NT2/D1 (cell line): ENCODE results near the gene NLGN1.

Experiments used
- DNase-seq: peaks from one replicate; pipeline ENCODE4 v3.0.0-alpha.2; 2011; ENCODE audit warnings: low read depth, low spot score
- H3K27me3 ChIP-seq: 2 replicates; pipeline ENCODE4 v1.6.0; 2011; ENCODE audit warnings: mild to moderate bottlenecking; ENCODE audit not compliant: insufficient read length, insufficient read depth
- H3K36me3 ChIP-seq: 2 replicates; pipeline ENCODE4 v1.6.1; 2011; ENCODE audit warnings: mild to moderate bottlenecking, low read length, mixed read lengths; ENCODE audit not compliant: insufficient read depth, insufficient read length
- H3K4me1 ChIP-seq: 2 replicates; pipeline ENCODE4 v1.5.1; 2011; ENCODE audit not compliant: insufficient read depth, insufficient read length
- H3K4me3 ChIP-seq: 2 replicates; pipeline ENCODE4 v1.5.1; 2011; ENCODE audit warnings: low read depth; ENCODE audit not compliant: insufficient read length
- H3K9ac ChIP-seq: 2 replicates; pipeline ENCODE4 v1.6.0; 2011; ENCODE audit warnings: low read depth; ENCODE audit not compliant: insufficient read length
- H3K9me3 ChIP-seq: 2 replicates; pipeline ENCODE4 v1.5.1; 2011; ENCODE audit warnings: mild to moderate bottlenecking, low read length; ENCODE audit not compliant: insufficient read depth
- SUZ12 ChIP-seq: IDR thresholded peaks from 2 replicates; pipeline ENCODE4 v1.6.1; 2011; ENCODE audit not compliant: insufficient read length, insufficient read depth; ENCODE audit errors: extremely low read depth
- YY1 ChIP-seq: IDR thresholded peaks from 2 replicates; pipeline ENCODE4 v1.6.1; 2011; ENCODE audit not compliant: insufficient read length, insufficient read depth
- ZNF274 ChIP-seq: IDR thresholded peaks from 2 replicates; pipeline ENCODE4 v1.6.1; 2011; ENCODE audit warnings: mild to moderate bottlenecking, low read depth, low read length

Gene NLGN1

GRCh38 chr3:173901649-173902048 lies 504.1 kb downstream of the NLGN1 start:
- no peak overlapping the region for H3K4me3 ChIP-seq
- H3K9me3 ChIP-seq = no peaks in the 10 kb centered on the region
- H3K9ac ChIP-seq = no peak overlapping the region
- TF ChIP-seq YY1 (no peak), SUZ12 (no peak)
- H3K4me1 ChIP-seq = no peaks in the 10 kb centered on the region
- H3K36me3 ChIP-seq = no peaks in the 10 kb centered on the region
- no peak for DNase-seq
- no peaks in the 10 kb centered on the region for H3K27me3 ChIP-seq

GRCh38 chr3:173902401-173902800 lies 504.9 kb downstream of the NLGN1 start:
- Histone ChIP-seq H3K9ac (no peak overlapping the region), H3K4me3 (no peak overlapping the region), H3K27me3 (no peaks in the 10 kb centered on the region), H3K9me3 (no peaks in the 10 kb centered on the region), H3K36me3 (no peaks in the 10 kb centered on the region), H3K4me1 (no peaks in the 10 kb centered on the region)
- TF ChIP-seq SUZ12 (no peak), ZNF274 (no peak), YY1 (no peak)
- DNase-seq = no peak

- Histone ChIP-seq H3K36me3 (no peaks in the 10 kb centered on the region), H3K27me3 (no peaks in the 10 kb centered on the region), H3K9me3 (no peaks in the 10 kb centered on the region), H3K4me1 (no peaks in the 10 kb centered on the region), H3K4me3 (no peak overlapping the region), H3K9ac (no peak overlapping the region)
- no peak for DNase-seq
- no peak for TF ChIP-seq ZNF274
- no peak for TF ChIP-seq YY1
- no peak for TF ChIP-seq SUZ12
Measured at GRCh38 chr3:173902871-173903270, 505.3 kb downstream of the NLGN1 start.

GRCh38 chr3:173905381-173905780 lies 507.8 kb downstream of the NLGN1 start:
- Histone ChIP-seq H3K4me1 (no peaks in the 10 kb centered on the region), H3K36me3 (no peaks in the 10 kb centered on the region), H3K9me3 (no peaks in the 10 kb centered on the region), H3K27me3 (no peaks in the 10 kb centered on the region), H3K4me3 (no peak overlapping the region), H3K9ac (no peak overlapping the region)
- TF ChIP-seq SUZ12 = no peak
- TF ChIP-seq YY1 = no peak
- no peak for TF ChIP-seq ZNF274
- no peak for DNase-seq

DNA sequence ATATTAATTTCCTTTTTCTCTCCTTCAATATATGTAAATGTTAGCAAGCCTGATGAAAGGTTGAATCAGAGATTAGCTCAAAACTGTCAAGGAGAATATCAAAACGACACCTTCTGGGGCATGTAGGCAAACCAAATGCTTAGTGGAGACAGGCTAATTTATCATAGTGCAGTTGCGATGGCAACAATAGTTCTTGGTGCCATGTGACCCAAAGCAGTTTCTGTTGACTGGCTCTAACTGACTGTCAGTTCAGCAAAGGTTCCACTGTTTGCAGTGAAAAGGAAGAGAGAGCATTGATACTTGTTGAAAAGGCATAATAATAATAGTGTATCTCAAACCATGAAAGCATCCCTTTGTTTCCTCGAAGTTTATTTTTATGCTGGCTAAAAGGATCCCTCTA lies 513.9 kb downstream of the NLGN1 start:
- TF ChIP-seq SUZ12 (no peak), ZNF274 (no peak), YY1 (no peak)
- H3K4me3 ChIP-seq = no peak overlapping the region
- H3K9ac ChIP-seq = no peak overlapping the region
- H3K9me3 ChIP-seq = no peaks in the 10 kb centered on the region
- H3K4me1 ChIP-seq = no peaks in the 10 kb centered on the region
- H3K27me3 ChIP-seq = no peaks in the 10 kb centered on the region
- DNase-seq = no peak
- H3K36me3 ChIP-seq = no peaks in the 10 kb centered on the region

GRCh38 chr3:173912126-173912525 lies 514.6 kb downstream of the NLGN1 start:
- Histone ChIP-seq H3K27me3 (no peaks in the 10 kb centered on the region), H3K4me1 (no peaks in the 10 kb centered on the region), H3K4me3 (no peak overlapping the region), H3K9ac (no peak overlapping the region), H3K36me3 (no peaks in the 10 kb centered on the region), H3K9me3 (no peaks in the 10 kb centered on the region)
- TF ChIP-seq ZNF274 = no peak
- TF ChIP-seq YY1 = no peak
- no peak for TF ChIP-seq SUZ12
- no peak for DNase-seq

GRCh38 chr3:173913397-173913796 lies 515.9 kb downstream of the NLGN1 start:
- DNase-seq = no peak
- Histone ChIP-seq H3K9ac (no peak overlapping the region), H3K4me1 (no peaks in the 10 kb centered on the region), H3K27me3 (no peaks in the 10 kb centered on the region), H3K36me3 (no peaks in the 10 kb centered on the region), H3K9me3 (no peaks in the 10 kb centered on the region), H3K4me3 (no peak overlapping the region)
- TF ChIP-seq ZNF274 (no peak), YY1 (no peak), SUZ12 (no peak)

DNA sequence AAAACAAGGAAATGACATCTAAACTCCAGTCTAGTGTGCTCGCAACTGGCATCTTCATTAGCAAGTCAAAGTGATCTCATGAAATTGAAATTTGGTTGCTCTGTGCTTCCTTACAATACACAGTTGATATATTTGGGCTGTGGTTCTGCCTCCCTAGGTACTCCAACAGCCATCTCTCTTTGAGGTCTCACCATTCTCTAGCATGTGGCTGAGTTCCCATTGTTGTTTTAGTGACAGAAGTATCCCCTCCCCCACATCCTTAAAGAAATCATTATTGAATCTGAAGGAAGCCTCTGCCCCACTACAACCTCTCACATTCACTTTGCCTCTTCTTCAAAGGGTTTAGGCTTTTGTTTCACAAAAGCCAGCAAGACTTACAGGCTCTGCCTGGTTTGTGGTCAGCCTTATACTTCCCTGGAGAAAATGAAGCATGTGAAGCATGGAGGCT lies 516.5 kb downstream of the NLGN1 start:
- Histone ChIP-seq H3K4me1 (no peaks in the 10 kb centered on the region), H3K4me3 (no peak overlapping the region), H3K27me3 (no peaks in the 10 kb centered on the region), H3K36me3 (no peaks in the 10 kb centered on the region), H3K9me3 (no peaks in the 10 kb centered on the region), H3K9ac (no peak overlapping the region)
- TF ChIP-seq YY1 = no peak
- TF ChIP-seq SUZ12 = no peak
- no peak for TF ChIP-seq ZNF274
- no peak for DNase-seq
